HEK293 (cell line): ENCODE results near the gene TAF1B.

Source experiments
- CTCF ChIA-PET: fragments of 350-600 bp; formaldehyde crosslinking; extraction: SDS; loops from one replicate; lab custom pipeline; 2021; ENCODE audit warnings: antibody characterized with exemption; lab: Yijun Ruan, JAX
- POLR2A ChIA-PET: fragments of 300-600 bp; formaldehyde crosslinking; extraction: SDS; loops from one replicate; lab custom pipeline; 2020; ENCODE audit warnings: antibody characterized with exemption, inconsistent platforms; lab: Yijun Ruan, JAX
- H3K27ac ChIP-seq: fragments of 200-500 bp; sonication (Bioruptor generic); 2 replicates; pipeline ENCODE4 v1.5.1; 2014; ENCODE audit warnings: low read depth, low read length, control low read depth, inconsistent platforms; ENCODE audit errors: extremely low read depth
- H3K36me3 ChIP-seq, 2 experiments: fragments of 200-500 bp in 1 of 2; sonication (Bioruptor generic) in 1 of 2; 1 replicate in 1 of 2; 2 replicates in 1 of 2; pipeline ENCODE4 v1.5.1; 2014 to 2017; ENCODE audit warnings: inconsistent platforms in 2 of 2, low read length in 2 of 2; ENCODE audit not compliant: control insufficient read depth in 2 of 2, insufficient read depth in 1 of 2
- H3K4me1 ChIP-seq: fragments of 200-500 bp; sonication (Bioruptor generic); 2 replicates; pipeline ENCODE4 v1.5.1; 2014; ENCODE audit warnings: mild to moderate bottlenecking, low read length, inconsistent platforms; ENCODE audit not compliant: control insufficient read depth, insufficient read depth
- H3K4me3 ChIP-seq: 2 replicates; pipeline ENCODE4 v1.5.1; 2011; ENCODE audit warnings: low read depth, mild to moderate bottlenecking, control low read depth, low read length, moderate library complexity
- H3K9me3 ChIP-seq: fragments of 200-500 bp; sonication (Bioruptor generic); 2 replicates; pipeline ENCODE4 v1.5.1; 2014; ENCODE audit warnings: low read depth, low read length, inconsistent platforms; ENCODE audit not compliant: control insufficient read depth, insufficient read depth
- BCL11B ChIP-seq: fragments of 450-650 bp; formaldehyde crosslinking; IDR thresholded peaks from 2 replicates; pipeline ENCODE4 v1.5.1; 2016; ENCODE audit warnings: low read depth, missing biosample characterization, missing genetic modification characterization
- FEZF1 ChIP-seq: fragments of 450-650 bp; formaldehyde crosslinking; IDR thresholded peaks from 2 replicates; pipeline ENCODE4 v1.5.1; 2016; ENCODE audit warnings: missing biosample characterization, missing genetic modification characterization
- PRDM1 ChIP-seq: fragments of 450-650 bp; formaldehyde crosslinking; IDR thresholded peaks from 2 replicates; pipeline ENCODE4; 2016; ENCODE audit warnings: missing biosample characterization, missing genetic modification characterization
- WT1 ChIP-seq: fragments of 450-650 bp; formaldehyde crosslinking; IDR thresholded peaks from 2 replicates; pipeline ENCODE4 v1.5.1; 2016; ENCODE audit warnings: missing biosample characterization, missing genetic modification characterization
- ZBTB17 ChIP-seq: fragments of 450-650 bp; formaldehyde crosslinking; IDR thresholded peaks from 2 replicates; pipeline ENCODE4 v1.5.1; 2016; ENCODE audit warnings: missing biosample characterization, missing genetic modification characterization
- ZBTB8A ChIP-seq: fragments of 450-650 bp; formaldehyde crosslinking; IDR thresholded peaks from 2 replicates; pipeline ENCODE4 v1.5.1; 2016; ENCODE audit warnings: missing biosample characterization, missing genetic modification characterization
- ZFP37 ChIP-seq: fragments of 450-650 bp; formaldehyde crosslinking; IDR thresholded peaks from 2 replicates; pipeline ENCODE4 v1.5.1; 2016; ENCODE audit warnings: missing biosample characterization, missing genetic modification characterization
- ZIC2 ChIP-seq: fragments of 450-650 bp; formaldehyde crosslinking; IDR thresholded peaks from 2 replicates; pipeline ENCODE4 v1.5.1; 2016; ENCODE audit warnings: missing biosample characterization, missing genetic modification characterization
- ZNF362 ChIP-seq: fragments of 450-650 bp; formaldehyde crosslinking; IDR thresholded peaks from 2 replicates; pipeline ENCODE4 v1.5.1; 2016; ENCODE audit warnings: missing biosample characterization, missing genetic modification characterization
- ZNF664 ChIP-seq: fragments of 450-650 bp; formaldehyde crosslinking; IDR thresholded peaks from 2 replicates; pipeline ENCODE4 v1.5.1; 2016; ENCODE audit warnings: missing biosample characterization, missing genetic modification characterization
- ZNF670 ChIP-seq: fragments of 450-650 bp; formaldehyde crosslinking; IDR thresholded peaks from 2 replicates; pipeline ENCODE4 v1.5.1; 2016; ENCODE audit warnings: missing biosample characterization, missing genetic modification characterization, low read depth

The TAF1B gene

GRCh38 chr2:9948721-9949120, 105.4 kb downstream of the TAF1B start:
- Histone ChIP-seq H3K36me3 (no peaks in the 10 kb centered on the region), H3K9me3 (no peaks in the 10 kb centered on the region), H3K4me3 (no peak overlapping the region), H3K27ac (no peak overlapping the region), H3K4me1 (peaks cover 6% of the 10 kb centered on the region)
- ChIA-PET CTCF (interaction anchor here (2.3 kb wide), 1 partner anchor 135 kb away, joined by 15 read pairs; no protein-coding TSS in a partner anchor), POLR2A (no interaction called here)
- TF ChIP-seq ZFP37 (no peak), BCL11B (tag by site-specific recombination) (no peak), PRDM1 (tag by site-specific recombination) (no peak)

- CTCF ChIA-PET = interaction anchor here (2.3 kb wide), 1 partner anchor 135 kb away, joined by 15 read pairs; no protein-coding TSS in a partner anchor
- H3K36me3 ChIP-seq = no peaks in the 10 kb centered on the region
- TF ChIP-seq ZNF362 (tag by site-specific recombination) (peak; percentile 57; the same call in 1 of the 2 replicates), WT1 (tag by site-specific recombination) (no peak), ZNF664 (tag by site-specific recombination) (peak; percentile 43; the same call in 1 of the 2 replicates)
- peaks cover 13% of the 10 kb centered on the region for H3K4me1 ChIP-seq
- POLR2A ChIA-PET = interaction anchor here (1.0 kb wide), 1 partner anchor 106 kb away, joined by 3 read pairs; the partner anchor contains the start of gene TAF1B
- H3K27ac ChIP-seq = no peak overlapping the region
- no peaks in the 10 kb centered on the region for H3K9me3 ChIP-seq
- no peak overlapping the region for H3K4me3 ChIP-seq
Measured at GRCh38 chr2:9949239-9949991, 106.1 kb downstream of the TAF1B start.

- Histone ChIP-seq H3K9me3 (no peaks in the 10 kb centered on the region), H3K27ac (no peak overlapping the region), H3K4me3 (no peak overlapping the region), H3K4me1 (peaks cover 16% of the 10 kb centered on the region), H3K36me3 (no peaks in the 10 kb centered on the region)
- CTCF ChIA-PET = interaction anchor here (0.7 to 2.3 kb wide), 2 partner anchors 52 to 136 kb away, joined by 3 to 15 read pairs; no protein-coding TSS in a partner anchor
- TF ChIP-seq ZNF670 (tag by site-specific recombination) (no peak), FEZF1 (tag by site-specific recombination) (0 out of 2 replicates have a peak, but pooled peaks have one; percentile 6), ZBTB17 (tag by site-specific recombination) (peak; percentile 18; the same call in 1 of the 2 replicates)
- POLR2A ChIA-PET = interaction anchor here (1.0 kb wide), 1 partner anchor 107 kb away, joined by 3 read pairs; the partner anchor contains the start of gene TAF1B
Measured at GRCh38 chr2:9949992-9950520, 106.8 kb downstream of the TAF1B start.

- Histone ChIP-seq H3K27ac (peak overlapping the region; percentile 61; the same call in 1 of the 2 replicates), H3K36me3 (peaks cover 0 to 3% of the 10 kb centered on the region in 2 experiments; a peak in 1 of 3 replicates), H3K4me3 (peak overlapping the region; percentile 53)
- ChIA-PET CTCF (interaction anchor here (0.7 to 2.3 kb wide), 2 partner anchors 52 to 137 kb away, joined by 3 to 15 read pairs; no protein-coding TSS in a partner anchor), POLR2A (interaction anchor here (1.0 kb wide), 1 partner anchor 107 kb away, joined by 3 read pairs; the partner anchor contains the start of gene TAF1B)
- TF ChIP-seq ZBTB8A (tag by site-specific recombination) (peak; percentile 7; the same call in 1 of the 2 replicates), ZIC2 (no peak)
- TF ChIP-seq, all 188 proteins: peak for 1
- Histone ChIP-seq H3K4me1 (peaks cover 16% of the 10 kb centered on the region), H3K9me3 (no peaks in the 10 kb centered on the region)
Measured at GRCh38 chr2:9950521-9951271, 107.4 kb downstream of the TAF1B start.
